Measurements from ENCODE around the gene AGBL3.

Gene AGBL3

DNA sequence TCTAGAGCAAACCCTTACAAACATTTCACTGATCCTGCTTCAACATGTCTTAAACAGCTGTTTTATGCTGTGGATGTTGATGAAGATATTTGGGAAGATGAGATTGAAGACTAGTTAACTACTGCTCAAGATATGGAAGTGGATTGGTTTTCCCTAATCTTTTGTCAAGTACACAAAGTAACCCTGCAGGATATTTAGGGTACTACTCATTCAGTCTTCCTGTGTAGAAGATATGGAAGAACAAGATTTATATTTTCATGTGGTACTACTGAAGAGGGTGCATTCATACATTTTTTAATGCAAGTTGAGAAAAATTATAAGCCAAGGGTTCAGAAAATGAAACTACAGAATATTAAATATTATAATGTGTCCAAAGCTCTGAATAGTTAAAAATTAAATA is 143.3 kb downstream of the AGBL3 start:
- no peak for DNase-seq (ENCODE audit: low read depth)
- H3K4me3 ChIP-seq (replicated peaks; ENCODE audit: low read depth, low read length), result no peak overlapping the region
- TF ChIP-seq, protein P1, sequence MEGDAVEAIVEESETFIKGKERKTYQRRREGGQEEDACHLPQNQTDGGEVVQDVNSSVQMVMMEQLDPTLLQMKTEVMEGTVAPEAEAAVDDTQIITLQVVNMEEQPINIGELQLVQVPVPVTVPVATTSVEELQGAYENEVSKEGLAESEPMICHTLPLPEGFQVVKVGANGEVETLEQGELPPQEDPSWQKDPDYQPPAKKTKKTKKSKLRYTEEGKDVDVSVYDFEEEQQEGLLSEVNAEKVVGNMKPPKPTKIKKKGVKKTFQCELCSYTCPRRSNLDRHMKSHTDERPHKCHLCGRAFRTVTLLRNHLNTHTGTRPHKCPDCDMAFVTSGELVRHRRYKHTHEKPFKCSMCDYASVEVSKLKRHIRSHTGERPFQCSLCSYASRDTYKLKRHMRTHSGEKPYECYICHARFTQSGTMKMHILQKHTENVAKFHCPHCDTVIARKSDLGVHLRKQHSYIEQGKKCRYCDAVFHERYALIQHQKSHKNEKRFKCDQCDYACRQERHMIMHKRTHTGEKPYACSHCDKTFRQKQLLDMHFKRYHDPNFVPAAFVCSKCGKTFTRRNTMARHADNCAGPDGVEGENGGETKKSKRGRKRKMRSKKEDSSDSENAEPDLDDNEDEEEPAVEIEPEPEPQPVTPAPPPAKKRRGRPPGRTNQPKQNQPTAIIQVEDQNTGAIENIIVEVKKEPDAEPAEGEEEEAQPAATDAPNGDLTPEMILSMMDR (IDR thresholded peaks at IDR 0.05; ENCODE audit: low read length, missing control alignments), result no peak

DNA sequence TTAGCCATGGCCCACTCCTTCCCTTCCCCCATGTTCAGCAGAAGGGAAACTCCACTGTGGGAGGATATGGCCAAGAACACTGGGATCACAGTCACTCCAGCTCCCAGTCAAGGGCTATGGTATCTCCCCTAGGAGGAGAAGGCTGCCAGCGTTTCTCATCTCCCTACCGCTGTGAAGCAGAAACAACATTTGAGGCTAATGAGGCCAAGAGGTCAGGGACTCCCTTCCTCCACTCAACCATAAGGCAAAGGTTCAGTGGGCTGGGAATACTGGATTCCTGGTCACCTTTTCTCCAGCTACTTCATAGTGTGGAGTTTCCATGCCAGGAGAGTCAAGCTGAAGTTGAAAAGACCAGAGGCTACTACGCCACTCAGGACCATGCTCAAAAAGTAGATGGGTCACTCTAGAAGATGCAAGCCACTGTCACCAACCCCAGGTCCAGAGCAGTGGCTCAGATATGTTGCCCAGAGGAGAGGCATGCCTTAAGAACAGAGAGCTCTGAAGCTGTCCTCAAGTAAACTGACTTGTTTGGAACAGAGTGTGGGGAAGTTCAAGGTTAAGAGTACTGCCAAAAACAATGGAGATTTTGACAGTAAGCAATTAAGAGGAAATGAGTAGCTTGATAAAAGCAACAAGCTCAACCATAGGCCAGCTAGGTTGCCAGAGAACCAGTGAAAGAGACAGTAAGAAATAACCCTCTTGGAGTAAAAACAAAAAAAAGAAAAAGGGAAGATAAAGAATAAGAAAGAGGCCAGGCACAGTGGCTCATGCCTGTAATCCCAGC is 157.8 kb downstream of the AGBL3 start:
- TF ChIP-seq, protein P1 (IDR thresholded peaks at IDR 0.05; ENCODE audit: low read length, missing control alignments), result no peak
- peak; percentile 57 for DNase-seq (ENCODE audit: low read depth)
- H3K4me3 ChIP-seq (replicated peaks; ENCODE audit: low read depth, low read length), result no peak overlapping the region

DNA sequence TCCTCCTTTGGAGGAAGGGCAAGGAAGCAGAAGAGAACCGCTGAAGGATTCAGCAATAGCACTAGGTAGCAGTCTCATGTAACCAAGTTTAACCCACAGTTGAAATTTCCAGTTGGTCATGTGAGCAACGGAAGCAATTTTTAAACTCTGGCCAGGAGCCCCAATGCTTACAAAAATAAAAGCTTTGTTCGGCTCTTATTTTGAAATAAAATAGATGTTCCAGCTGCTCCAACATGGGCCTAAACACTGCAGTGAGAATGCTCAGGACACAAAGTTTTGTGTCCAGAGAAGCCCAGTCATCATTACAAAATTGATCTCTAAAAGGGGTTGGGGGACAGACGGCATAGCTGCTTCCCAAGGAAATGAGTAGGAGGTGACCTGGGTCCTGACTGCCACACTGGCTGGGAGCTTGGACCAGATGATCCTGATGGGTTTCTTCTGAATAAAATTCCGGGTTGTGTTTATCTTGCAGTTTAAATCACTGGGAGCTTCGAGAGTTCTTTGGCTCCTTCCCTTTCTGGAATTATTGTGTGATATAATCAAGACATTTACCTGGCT is 161.1 kb downstream of the AGBL3 start:
- TF ChIP-seq, protein P1 (IDR thresholded peaks at IDR 0.05; ENCODE audit: low read length, missing control alignments), result no peak
- H3K4me3 ChIP-seq (replicated peaks; ENCODE audit: low read depth, low read length), result peak overlapping the region; percentile 16
- DNase-seq (ENCODE audit: low read depth), result peak; percentile 34

GRCh38 chr7:135147899-135148721 is 161.8 kb downstream of the AGBL3 start, which contains the start of gene TMEM140:
TMEM140 (plus strand) TSS chr7:135148072; CDS start chr7:135164442, 16,370 bp downstream.
- peak; percentile 62 for DNase-seq (ENCODE audit: low read depth)
- peak within 1 kb of the TSS; percentile 16 for H3K4me3 ChIP-seq (replicated peaks; ENCODE audit: low read depth, low read length)
- TF ChIP-seq, protein P1 (IDR thresholded peaks at IDR 0.05; ENCODE audit: low read length, missing control alignments), result no peak

GRCh38 chr7:135150072-135150782 is 163.9 kb downstream of the AGBL3 start:
- DNase-seq (ENCODE audit: low read depth), result no peak
- no peak overlapping the region for H3K4me3 ChIP-seq (replicated peaks; ENCODE audit: low read depth, low read length)
- TF ChIP-seq, protein P1 (IDR thresholded peaks at IDR 0.05; ENCODE audit: low read length, missing control alignments), result no peak

- TF ChIP-seq, protein P1 (IDR thresholded peaks at IDR 0.05; ENCODE audit: low read length, missing control alignments), result no peak
- no peak overlapping the region for H3K4me3 ChIP-seq (replicated peaks; ENCODE audit: low read depth, low read length)
- no peak for DNase-seq (ENCODE audit: low read depth)
These were observed 164.8 kb downstream of the AGBL3 start for GRCh38 chr7:135151132-135151531.
